Hematopoietic multipotent progenitor cell (in vitro differentiated cells): ENCODE measurements around the gene KCNMB2. TPM values are rescaled to one million over a fixed set of nuclear protein-coding genes. Genes with fewer than 3 reads are reported as not detected.
"Not testable (repeated sequence)": the region's sequence is repeated elsewhere in the genome, so short reads cannot be mapped to it uniquely, and the experiment has no call there.

Experiments
- DNase-seq, 3 donors: peaks; one replicate each; pipeline ENCODE4 v3.0.0-alpha.2; 2011 to 2015; ENCODE audit warnings: low read depth in 2 of 3, low spot score in 2 of 3
- total RNA-seq: library from RNA; depleted of rRNA; stranded (reverse); fragments of >200 nt; gene quantifications from one replicate; pipeline ENCODE4 v1.2.3, GENCODE V29; 2012

KCNMB2 gene
- total RNA-seq, 1 donor = not detected

GRCh38 chr3:178745861-178746655, 209.8 kb downstream of the KCNMB2 start:
- not testable (repeated sequence) for DNase-seq

GRCh38 chr3:178748874-178749273, 212.6 kb downstream of the KCNMB2 start:
- DNase-seq = no peak

GRCh38 chr3:178749471-178749870, 213.2 kb downstream of the KCNMB2 start:
- DNase-seq = no peak

GRCh38 chr3:178750639-178751300, 214.5 kb downstream of the KCNMB2 start:
- DNase-seq = no peak

- no peak for DNase-seq
Measured at GRCh38 chr3:178752843-178753242, 216.6 kb downstream of the KCNMB2 start.

- DNase-seq = no peak
Measured at GRCh38 chr3:178754852-178755510, 218.7 kb downstream of the KCNMB2 start.

GRCh38 chr3:178761024-178761423, 224.8 kb downstream of the KCNMB2 start:
- DNase-seq = no peak

GRCh38 chr3:178761461-178761860, 225.2 kb downstream of the KCNMB2 start:
- DNase-seq = no peak

- no peak for DNase-seq
Measured at GRCh38 chr3:178762385-178762784, 226.1 kb downstream of the KCNMB2 start.

- no peak for DNase-seq
Measured at GRCh38 chr3:178765472-178765871, 229.2 kb downstream of the KCNMB2 start.

- DNase-seq = no peak
Measured at GRCh38 chr3:178767581-178767980, 231.3 kb downstream of the KCNMB2 start.

- DNase-seq = no peak
Measured at GRCh38 chr3:178768072-178768864, 232.0 kb downstream of the KCNMB2 start.

GRCh38 chr3:178771511-178771910, 235.3 kb downstream of the KCNMB2 start:
- DNase-seq = no peak

- no peak for DNase-seq
Measured at GRCh38 chr3:178772746-178773145, 236.5 kb downstream of the KCNMB2 start.

- DNase-seq = no peak
Measured at GRCh38 chr3:178773358-178773757, 237.1 kb downstream of the KCNMB2 start.

GRCh38 chr3:178777718-178778411, 241.6 kb downstream of the KCNMB2 start:
- DNase-seq = no peak

GRCh38 chr3:178778589-178778988, 242.4 kb downstream of the KCNMB2 start:
- DNase-seq = no peak

GRCh38 chr3:178785961-178786360, 249.7 kb downstream of the KCNMB2 start:
- no peak for DNase-seq

- DNase-seq = no peak
Measured at GRCh38 chr3:178787960-178788359, 251.7 kb downstream of the KCNMB2 start.

GRCh38 chr3:178794711-178795110, 258.5 kb downstream of the KCNMB2 start:
- DNase-seq = no peak
